GM12801 (cell line): ENCODE data around the gene TNFAIP8L3.

Source experiments
- CTCF ChIP-seq: IDR thresholded peaks from one replicate; pipeline ENCODE4 v1.5.1; 2011; ENCODE audit warnings: control low read depth; ENCODE audit not compliant: insufficient read length; ENCODE audit errors: extremely low read depth

TNFAIP8L3 gene

GRCh38 chr15:51100785-51101489, 6.2 kb upstream of the TNFAIP8L3 start:
- no peak for TF ChIP-seq CTCF

- TF ChIP-seq CTCF, result no peak
Observed at GRCh38 chr15:51099185-51099584, 4.5 kb upstream of the TNFAIP8L3 start.

- no peak for TF ChIP-seq CTCF
Observed at GRCh38 chr15:51098331-51098619, 3.6 kb upstream of the TNFAIP8L3 start.

- TF ChIP-seq CTCF, result no peak
Observed at GRCh38 chr15:51097553-51098330, 3.0 kb upstream of the TNFAIP8L3 start.

- TF ChIP-seq CTCF, result no peak
Observed at GRCh38 chr15:51096976-51097375, 2.3 kb upstream of the TNFAIP8L3 start.

GRCh38 chr15:51095681-51096331, 1.1 kb upstream of the TNFAIP8L3 start:
- TF ChIP-seq CTCF, result no peak

GRCh38 chr15:51093839-51094605, 684 bp downstream of the TNFAIP8L3 start:
- TF ChIP-seq CTCF, result no peak
